ENCODE results near the gene MAST2.

- TF ChIP-seq, protein P1, sequence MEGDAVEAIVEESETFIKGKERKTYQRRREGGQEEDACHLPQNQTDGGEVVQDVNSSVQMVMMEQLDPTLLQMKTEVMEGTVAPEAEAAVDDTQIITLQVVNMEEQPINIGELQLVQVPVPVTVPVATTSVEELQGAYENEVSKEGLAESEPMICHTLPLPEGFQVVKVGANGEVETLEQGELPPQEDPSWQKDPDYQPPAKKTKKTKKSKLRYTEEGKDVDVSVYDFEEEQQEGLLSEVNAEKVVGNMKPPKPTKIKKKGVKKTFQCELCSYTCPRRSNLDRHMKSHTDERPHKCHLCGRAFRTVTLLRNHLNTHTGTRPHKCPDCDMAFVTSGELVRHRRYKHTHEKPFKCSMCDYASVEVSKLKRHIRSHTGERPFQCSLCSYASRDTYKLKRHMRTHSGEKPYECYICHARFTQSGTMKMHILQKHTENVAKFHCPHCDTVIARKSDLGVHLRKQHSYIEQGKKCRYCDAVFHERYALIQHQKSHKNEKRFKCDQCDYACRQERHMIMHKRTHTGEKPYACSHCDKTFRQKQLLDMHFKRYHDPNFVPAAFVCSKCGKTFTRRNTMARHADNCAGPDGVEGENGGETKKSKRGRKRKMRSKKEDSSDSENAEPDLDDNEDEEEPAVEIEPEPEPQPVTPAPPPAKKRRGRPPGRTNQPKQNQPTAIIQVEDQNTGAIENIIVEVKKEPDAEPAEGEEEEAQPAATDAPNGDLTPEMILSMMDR (IDR thresholded peaks at IDR 0.05) = no peak
- no peak for TF ChIP-seq POLR2A (IDR thresholded peaks at IDR 0.05)
Observed at GRCh38 chr1:45792744-45793143, 10.7 kb upstream of the MAST2 start.

Data from prostate gland (tissue), 2 donors.